PC-3 (cell line): ENCODE data around the gene GTF3C2. TPM values are rescaled to one million over a fixed set of nuclear protein-coding genes. Genes with fewer than 3 reads are reported as not detected.
"Not testable (repeated sequence)": the region's sequence is repeated elsewhere in the genome, so short reads cannot be mapped to it uniquely, and the experiment has no call there.

Experiments used
- ATAC-seq: fragments of 200-7000 bp; cut with Tn5 transposase; 2 replicates; pipeline ENCODE4 v1.9.1; 2020; ENCODE audit warnings: mild to moderate bottlenecking, moderate library complexity
- BruUV-seq: library from RNA; stranded (reverse); fragments of 400-500 nt; replicated peaks from 2 replicates; lab custom pipeline; 2021; lab: Mats Ljungman, UMichigan
- CTCF ChIA-PET: fragments of 300-600 bp; sonication (Branson Sonifier 250); formaldehyde crosslinking; loops from one replicate; lab custom pipeline; 2022; ENCODE audit warnings: antibody characterized with exemption; lab: Charles Lee
- POLR2A ChIA-PET: fragments of 300-600 bp; sonication (Branson Sonifier 250); formaldehyde crosslinking; loops from one replicate; lab custom pipeline; 2022; ENCODE audit warnings: antibody characterized with exemption; ENCODE audit not compliant: unreplicated experiment; lab: Charles Lee
- DNase-seq: peaks from one replicate; pipeline ENCODE4 v3.0.0-alpha.2; 2015
- H2AFZ ChIP-seq: fragments of 300-600 bp; sonication (generic); 2 replicates; pipeline ENCODE4 v1.6.0; 2016; ENCODE audit warnings: antibody characterized with exemption, low read length
- H3F3A ChIP-seq: fragments of 300-600 bp; sonication (generic); one replicate; pipeline ENCODE4 v1.6.0; 2017; ENCODE audit warnings: antibody characterized with exemption, low read length, control low read depth, mild to moderate bottlenecking; ENCODE audit not compliant: unreplicated experiment
- H3K27ac ChIP-seq: fragments of 300-600 bp; sonication (generic); 2 replicates; pipeline ENCODE4 v1.5.1; 2016; ENCODE audit warnings: mild to moderate bottlenecking, low read length
- H3K27me3 ChIP-seq: fragments of 300-600 bp; sonication (generic); 2 replicates; pipeline ENCODE4 v1.6.1; 2016; ENCODE audit warnings: low read length, mixed read lengths
- H3K36me3 ChIP-seq: fragments of 300-600 bp; sonication (generic); 2 replicates; pipeline ENCODE4 v1.6.1; 2016; ENCODE audit warnings: low read depth, mixed run types, low read length, mixed read lengths
- H3K4me1 ChIP-seq: fragments of 300-600 bp; sonication (generic); 2 replicates; pipeline ENCODE4 v1.5.1; 2016; ENCODE audit warnings: low read length; ENCODE audit not compliant: insufficient read depth
- H3K4me2 ChIP-seq: fragments of 300-600 bp; sonication (generic); 2 replicates; pipeline ENCODE4 v1.6.0; 2016; ENCODE audit warnings: low read length
- H3K4me3 ChIP-seq: fragments of 300-600 bp; sonication (generic); 2 replicates; pipeline ENCODE4 v1.5.1; 2016; ENCODE audit warnings: mild to moderate bottlenecking, low read length, mixed read lengths
- H3K79me2 ChIP-seq: fragments of 300-600 bp; sonication (generic); 2 replicates; pipeline ENCODE4 v1.6.1; 2017; ENCODE audit warnings: low read length, mixed read lengths
- H3K9ac ChIP-seq: fragments of 300-600 bp; sonication (generic); 2 replicates; pipeline ENCODE4 v1.6.0; 2016; ENCODE audit warnings: mild to moderate bottlenecking, low read length
- H3K9me2 ChIP-seq: fragments of 300-600 bp; sonication (generic); replicated peaks from 2 replicates; pipeline ENCODE4 v1.6.1; 2016; ENCODE audit warnings: mixed run types, low read length, mixed read lengths
- H3K9me3 ChIP-seq: fragments of 300-600 bp; sonication (generic); 2 replicates; pipeline ENCODE4 v1.6.1; 2016; ENCODE audit warnings: low read length, mixed read lengths
- H4K20me1 ChIP-seq: fragments of 300-600 bp; sonication (generic); 2 replicates; pipeline ENCODE4 v1.6.1; 2016; ENCODE audit warnings: low read length, mixed read lengths
- EZH2 ChIP-seq: fragments of 300-600 bp; sonication (generic); IDR thresholded peaks from one replicate; pipeline ENCODE4 v1.6.1; 2017; ENCODE audit warnings: antibody characterized with exemption, mild to moderate bottlenecking, low read length; ENCODE audit not compliant: unreplicated experiment
- EZH2phosphoT487 ChIP-seq: fragments of 300-600 bp; sonication (generic); IDR thresholded peaks from 2 replicates; pipeline ENCODE4 v1.6.1; 2018; ENCODE audit warnings: mild to moderate bottlenecking, antibody characterized with exemption, low read length, borderline replicate concordance
- intact Hi-C: fragments of 100-400 bp; cut with micrococcal nuclease; formaldehyde crosslinking; loops from 2 replicates; pipeline ENCODE4 v1.9.0; 2023
- total RNA-seq: library from RNA; depleted of rRNA; stranded (reverse); fragments of >200 nt; gene quantifications from 2 replicates; pipeline ENCODE4 v1.2.3, GENCODE V29; 2014
- TF ChIP-seq, protein P1 (sequence below): fragments of 300-600 bp; sonication (generic); conservative IDR thresholded peaks from 2 replicates; pipeline ENCODE4 v1.5.1; 2017; ENCODE audit warnings: antibody characterized with exemption, low read depth, mild to moderate bottlenecking, low read length

GTF3C2 gene
- total RNA-seq, 1 experiment from 2014 or later = 82.2 TPM

- TF ChIP-seq EZH2phosphoT487 = no peak
- TF ChIP-seq, protein P1, sequence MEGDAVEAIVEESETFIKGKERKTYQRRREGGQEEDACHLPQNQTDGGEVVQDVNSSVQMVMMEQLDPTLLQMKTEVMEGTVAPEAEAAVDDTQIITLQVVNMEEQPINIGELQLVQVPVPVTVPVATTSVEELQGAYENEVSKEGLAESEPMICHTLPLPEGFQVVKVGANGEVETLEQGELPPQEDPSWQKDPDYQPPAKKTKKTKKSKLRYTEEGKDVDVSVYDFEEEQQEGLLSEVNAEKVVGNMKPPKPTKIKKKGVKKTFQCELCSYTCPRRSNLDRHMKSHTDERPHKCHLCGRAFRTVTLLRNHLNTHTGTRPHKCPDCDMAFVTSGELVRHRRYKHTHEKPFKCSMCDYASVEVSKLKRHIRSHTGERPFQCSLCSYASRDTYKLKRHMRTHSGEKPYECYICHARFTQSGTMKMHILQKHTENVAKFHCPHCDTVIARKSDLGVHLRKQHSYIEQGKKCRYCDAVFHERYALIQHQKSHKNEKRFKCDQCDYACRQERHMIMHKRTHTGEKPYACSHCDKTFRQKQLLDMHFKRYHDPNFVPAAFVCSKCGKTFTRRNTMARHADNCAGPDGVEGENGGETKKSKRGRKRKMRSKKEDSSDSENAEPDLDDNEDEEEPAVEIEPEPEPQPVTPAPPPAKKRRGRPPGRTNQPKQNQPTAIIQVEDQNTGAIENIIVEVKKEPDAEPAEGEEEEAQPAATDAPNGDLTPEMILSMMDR = no peak
- TF ChIP-seq EZH2 = no peak
- ChIA-PET POLR2A (interaction anchor here (0.6 to 0.7 kb wide), 2 partner anchors 27 to 536 kb away, joined by 4 to 12 read pairs; partner anchors contain the start of genes BABAM2, RBKS and ZNF513), CTCF (interaction anchor here (0.7 kb wide), 1 partner anchor 330 kb away, joined by 3 read pairs; no protein-coding TSS in a partner anchor)
- no peaks in the 10 kb centered on the region for H3K9me2 ChIP-seq
- peaks cover 13% of the 10 kb centered on the region for H4K20me1 ChIP-seq
- H3K4me1 ChIP-seq = peaks cover 28% of the 10 kb centered on the region
- intact Hi-C loops = no loop called here
- no peak overlapping the region for H3K9ac ChIP-seq
- no peaks in the 10 kb centered on the region for H3F3A ChIP-seq
- no peak for ATAC-seq
- H3K27me3 ChIP-seq = no peaks in the 10 kb centered on the region
- peak overlapping the region; percentile 36; the same call in 1 of the 2 replicates for H3K27ac ChIP-seq
- H2AFZ ChIP-seq = no peak overlapping the region
- peak overlapping the region; percentile 91 for H3K4me2 ChIP-seq
- no peaks in the 10 kb centered on the region for H3K9me3 ChIP-seq
- DNase-seq = peak; percentile 35
- peak overlapping the region; percentile 77; the same call in 1 of the 2 replicates for H3K4me3 ChIP-seq
- peaks cover 92% of the 10 kb centered on the region for H3K79me2 ChIP-seq
- H3K36me3 ChIP-seq = no peaks in the 10 kb centered on the region
- no TSS peak for BruUV-seq
Observed at GRCh38 chr2:27353762-27354596, 2.6 kb downstream of the GTF3C2 start.

DNA sequence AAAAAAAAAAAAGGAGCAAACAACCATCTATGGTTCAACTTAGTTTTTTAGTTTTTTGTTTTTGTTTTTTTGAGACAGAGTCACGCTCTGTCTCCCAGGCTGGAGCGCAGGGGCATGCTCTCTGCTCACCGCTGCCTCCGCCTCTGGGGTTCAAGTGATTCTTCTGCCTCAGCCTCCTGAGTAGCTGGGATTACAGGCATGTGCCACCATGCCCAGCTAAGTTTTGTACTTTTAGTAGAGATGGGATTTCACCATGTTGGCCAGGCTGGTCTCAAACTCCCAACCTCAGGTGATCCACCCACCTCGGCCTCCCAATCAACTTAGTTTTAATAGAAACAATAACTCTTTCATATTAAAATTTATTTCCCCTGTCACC, 3.2 kb downstream of the GTF3C2 start:
- H2AFZ ChIP-seq, H3K9me3 ChIP-seq, ATAC-seq, H3F3A ChIP-seq, H3K4me3 ChIP-seq, CTCF ChIA-PET, H3K9ac ChIP-seq, intact Hi-C loops, DNase-seq, H3K9me2 ChIP-seq, H3K27ac ChIP-seq, POLR2A ChIA-PET, H3K36me3 ChIP-seq, H3K27me3 ChIP-seq, BruUV-seq: not testable (repeated sequence)
- Histone ChIP-seq H3K4me2 (peak overlapping the region; percentile 91; the same call in 1 of the 2 replicates), H4K20me1 (peaks cover 13% of the 10 kb centered on the region), H3K4me1 (peaks cover 28% of the 10 kb centered on the region), H3K79me2 (peaks cover 91% of the 10 kb centered on the region)

GRCh38 chr2:27351802-27352598, 4.6 kb downstream of the GTF3C2 start:
- no TSS peak for BruUV-seq
- no peak overlapping the region for H3K27ac ChIP-seq
- ATAC-seq = no peak

More at GRCh38 chr2:27351802-27352598, 4.6 kb downstream of the GTF3C2 start:
- Histone ChIP-seq H2AFZ (no peak overlapping the region), H3K9me2 (no peaks in the 10 kb centered on the region), H3K4me1 (peaks cover 20% of the 10 kb centered on the region), H3K4me2 (no peak overlapping the region), H3K27me3 (no peaks in the 10 kb centered on the region), H3K9ac (no peak overlapping the region), H3K4me3 (no peak overlapping the region), H3K36me3 (peaks cover 2% of the 10 kb centered on the region; the same call in 1 of the 2 replicates), H3K9me3 (no peaks in the 10 kb centered on the region), H4K20me1 (peaks cover 16% of the 10 kb centered on the region), H3F3A (no peaks in the 10 kb centered on the region), H3K79me2 (peaks cover 91% of the 10 kb centered on the region)
- DNase-seq = no peak
- CTCF ChIA-PET = no interaction called here
- POLR2A ChIA-PET = no interaction called here
- TF ChIP-seq, protein P1 = no peak
- TF ChIP-seq EZH2 (no peak), EZH2phosphoT487 (no peak)
- intact Hi-C loops = no loop called here
